Gastroesophageal sphincter (tissue), 3 donors: ENCODE measurements around the gene CTAGE1.

Source experiments
- CTCF ChIP-seq, 4 experiments: fragments of 200-600 bp in 2 of 4; fragments of 450-650 bp in 2 of 4; sonication (generic) in 1 of 4; IDR thresholded peaks; one replicate each; pipeline ENCODE4 v1.5.1; 2017 to 2019; ENCODE audit warnings: antibody characterized with exemption in 4 of 4, mild to moderate bottlenecking in 2 of 4, moderate library complexity in 2 of 4
- EP300 ChIP-seq: sonication (generic); formaldehyde crosslinking; IDR thresholded peaks from one replicate; pipeline ENCODE4 v1.6.1; 2017; ENCODE audit warnings: antibody characterized with exemption, mild to moderate bottlenecking
- POLR2A ChIP-seq, 2 donors: fragments of 450-650 bp; IDR thresholded peaks; one replicate each; pipeline ENCODE4 v1.6.1; 2017; ENCODE audit warnings: antibody characterized with exemption in 2 of 2, mild to moderate bottlenecking in 2 of 2, moderate library complexity in 1 of 2
- POLR2AphosphoS5 ChIP-seq: sonication (generic); formaldehyde crosslinking; IDR thresholded peaks from one replicate; pipeline ENCODE4 v1.6.1; 2017; ENCODE audit warnings: antibody characterized with exemption

GRCh38 chr18:22410126-22410525, 7.6 kb downstream of the CTAGE1 start:
- TF ChIP-seq CTCF (IDR thresholded peaks at IDR 0.05), result no peak
- no peak for TF ChIP-seq POLR2A (IDR thresholded peaks at IDR 0.05)
- TF ChIP-seq POLR2AphosphoS5, result no peak
- no peak for TF ChIP-seq EP300
